GM12878 (cell line): ENCODE results near the gene ARMC9. TPM values are rescaled to one million over a fixed set of nuclear protein-coding genes. Genes with fewer than 3 reads are reported as not detected.

Experiments used
- ESRRA ChIP-seq: IDR thresholded peaks from 2 replicates; pipeline ENCODE4 v1.6.1; 2012; ENCODE audit warnings: mild to moderate bottlenecking, low read length, improper control_type of control experiment
- IKZF2 ChIP-seq, 2 experiments: fragments of 450-650 bp; IDR thresholded peaks; 2 replicates each; pipeline ENCODE4 v1.6.1; 2017; ENCODE audit warnings: mild to moderate bottlenecking in 2 of 2, moderate library complexity in 2 of 2
- KAT2A ChIP-seq: conservative IDR thresholded peaks from 2 replicates; pipeline ENCODE4 v1.6.1; 2011; ENCODE audit warnings: low read depth, low read length; ENCODE audit not compliant: control insufficient read depth
- MLLT1 ChIP-seq: fragments of 450-650 bp; IDR thresholded peaks from 2 replicates; pipeline ENCODE4 v1.6.1; 2016; ENCODE audit warnings: mild to moderate bottlenecking
- ZBTB33 ChIP-seq: fragments of 450-650 bp; IDR thresholded peaks from 2 replicates; pipeline ENCODE4 v1.6.1; 2017; ENCODE audit warnings: mild to moderate bottlenecking
- ZNF687 ChIP-seq: fragments of 450-650 bp; IDR thresholded peaks from 2 replicates; pipeline ENCODE4 v1.6.1; 2017; ENCODE audit warnings: mild to moderate bottlenecking, moderate library complexity
- polyA plus RNA-seq, 11 experiments: library from polyadenylated mRNA; depleted of rRNA in 4 of 11; unstranded in 6 of 11; stranded (reverse) in 5 of 11; fragments of >200 nt; fragmentation: Nextera tagmentation in 4 of 11; fragmentation: Illumina TruSeq in 1 of 11; extraction: Ambion mirVana in 4 of 11; extraction: Trizol in 1 of 11; gene quantifications; 1 replicate in 1 of 11; 2 replicates in 10 of 11; pipeline versions ENCODE4 v1.2.1 to v1.2.3, GENCODE V29; 2011 to 2016; ENCODE audit warnings: inconsistent platforms in 2 of 11, missing spikeins in 2 of 11, low read depth in 1 of 11
- total RNA-seq, 4 experiments: library from RNA; depleted of rRNA in 3 of 4; stranded (reverse); fragments of >200 nt in 3 of 4; fragmentation: Illumina TruSeq in 1 of 4; extraction: Trizol in 1 of 4; gene quantifications; 2 replicates each; pipeline versions ENCODE4 v1.2.1 to v1.2.3, GENCODE V29; 2013 to 2021
- TF ChIP-seq, protein P1 (sequence below): fragments of 450-650 bp; IDR thresholded peaks from 2 replicates; pipeline ENCODE4 v1.6.1; 2016; ENCODE audit warnings: mild to moderate bottlenecking

Gene ARMC9
- total and polyA plus RNA-seq, 10 of the 15 experiments (the other 5 are each of a cell fraction or from before 2014, with no cell fraction given): 3.8 to 21.8 (median 10.4) TPM

DNA sequence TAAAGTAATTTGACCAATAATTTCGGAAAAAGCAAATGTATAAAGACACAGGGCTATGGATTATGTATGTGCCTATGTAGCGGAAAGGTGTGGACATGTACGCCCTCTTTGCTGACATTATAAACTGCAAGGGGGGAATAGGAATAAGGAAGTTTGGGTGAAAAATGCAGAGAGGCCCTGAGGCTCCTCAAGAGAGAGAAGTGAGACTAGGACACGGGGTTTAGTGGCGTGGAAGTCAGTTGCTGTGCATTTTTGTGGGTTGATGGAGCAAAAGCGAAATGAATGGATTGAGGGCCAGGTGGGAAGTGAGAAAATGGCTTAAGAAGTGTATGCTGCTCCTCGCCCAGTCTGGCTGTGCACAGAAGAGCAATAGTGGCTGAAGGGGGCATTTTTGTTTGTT lies 100.8 kb downstream of the ARMC9 start (continued):
- TF ChIP-seq ZNF687 (no peak), MLLT1 (no peak), ESRRA (no peak), KAT2A (no peak), ZBTB33 (no peak), IKZF2 (IDR thresholded peaks at IDR 0.05) (peak; percentile 87 to 88)
- TF ChIP-seq, protein P1, sequence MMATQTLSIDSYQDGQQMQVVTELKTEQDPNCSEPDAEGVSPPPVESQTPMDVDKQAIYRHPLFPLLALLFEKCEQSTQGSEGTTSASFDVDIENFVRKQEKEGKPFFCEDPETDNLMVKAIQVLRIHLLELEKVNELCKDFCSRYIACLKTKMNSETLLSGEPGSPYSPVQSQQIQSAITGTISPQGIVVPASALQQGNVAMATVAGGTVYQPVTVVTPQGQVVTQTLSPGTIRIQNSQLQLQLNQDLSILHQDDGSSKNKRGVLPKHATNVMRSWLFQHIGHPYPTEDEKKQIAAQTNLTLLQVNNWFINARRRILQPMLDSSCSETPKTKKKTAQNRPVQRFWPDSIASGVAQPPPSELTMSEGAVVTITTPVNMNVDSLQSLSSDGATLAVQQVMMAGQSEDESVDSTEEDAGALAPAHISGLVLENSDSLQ: no peak
